ENCODE results near the gene PLXNA4.

Gene PLXNA4

DNA sequence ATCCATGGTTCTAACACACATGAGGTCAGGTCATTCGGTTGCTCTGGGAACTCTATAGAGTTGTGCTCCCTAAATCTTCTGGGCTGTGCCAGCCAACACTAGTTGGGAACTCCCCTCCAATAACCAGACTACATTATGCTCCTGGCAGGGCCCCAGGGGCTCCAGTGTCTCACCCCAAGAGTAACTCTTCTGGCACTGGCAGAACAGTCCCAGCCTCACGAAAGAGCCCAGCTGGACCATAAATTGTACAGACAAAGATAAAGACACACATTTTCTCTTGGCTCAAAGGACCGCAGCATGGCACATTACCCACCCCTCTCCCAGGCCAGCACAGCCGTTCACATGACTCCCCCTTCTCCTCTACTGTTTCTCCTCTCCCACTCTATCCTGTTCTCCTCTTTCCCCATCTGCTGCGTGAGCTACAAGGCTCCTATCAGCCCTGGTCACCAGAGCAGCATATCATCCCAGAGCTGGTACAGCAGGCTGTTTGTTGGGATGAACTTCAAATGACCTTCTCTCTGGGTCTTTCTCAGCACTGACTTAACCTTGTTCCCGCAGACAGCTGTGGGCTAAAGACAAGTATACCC, 230.6 kb downstream of the PLXNA4 start:
- no peak for DNase-seq

DNA sequence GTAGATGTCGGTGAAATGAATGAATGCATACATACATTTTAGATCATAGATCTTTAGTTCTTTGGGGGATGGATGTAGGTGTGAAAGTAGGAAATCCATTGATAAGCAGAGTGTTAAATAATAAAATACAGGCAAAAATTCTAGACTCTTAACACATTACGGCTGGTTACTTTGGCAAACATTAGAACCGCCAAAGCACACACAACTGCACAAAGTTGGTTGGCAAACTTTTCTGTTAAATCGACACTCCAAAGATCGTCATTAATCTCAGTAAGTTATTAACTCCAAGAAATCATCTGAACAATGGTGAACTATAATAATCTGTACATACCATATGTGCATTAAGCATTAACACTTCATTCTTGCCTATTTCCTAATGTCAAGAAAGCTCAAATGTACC, 231.2 kb downstream of the PLXNA4 start:
- no peak for DNase-seq

DNA sequence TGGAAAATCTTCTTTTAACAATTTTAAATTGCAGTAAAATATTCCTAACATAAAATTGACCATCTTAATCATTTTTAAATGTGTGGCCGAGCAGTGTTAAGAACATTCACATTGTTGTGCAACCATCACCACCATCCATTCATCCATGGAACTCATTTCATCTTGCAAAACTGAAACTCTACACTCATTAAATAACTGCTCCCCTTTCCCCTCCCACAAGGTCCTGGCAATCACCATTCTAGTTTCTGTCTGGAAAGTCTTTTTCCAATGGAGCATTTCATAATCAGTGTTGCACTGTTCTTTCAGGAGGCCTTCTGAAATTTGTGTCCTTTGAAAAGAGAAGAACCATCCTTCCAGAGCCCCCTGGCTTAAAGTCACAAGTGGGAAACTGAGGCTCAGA, 233.1 kb downstream of the PLXNA4 start:
- no peak for DNase-seq

DNA sequence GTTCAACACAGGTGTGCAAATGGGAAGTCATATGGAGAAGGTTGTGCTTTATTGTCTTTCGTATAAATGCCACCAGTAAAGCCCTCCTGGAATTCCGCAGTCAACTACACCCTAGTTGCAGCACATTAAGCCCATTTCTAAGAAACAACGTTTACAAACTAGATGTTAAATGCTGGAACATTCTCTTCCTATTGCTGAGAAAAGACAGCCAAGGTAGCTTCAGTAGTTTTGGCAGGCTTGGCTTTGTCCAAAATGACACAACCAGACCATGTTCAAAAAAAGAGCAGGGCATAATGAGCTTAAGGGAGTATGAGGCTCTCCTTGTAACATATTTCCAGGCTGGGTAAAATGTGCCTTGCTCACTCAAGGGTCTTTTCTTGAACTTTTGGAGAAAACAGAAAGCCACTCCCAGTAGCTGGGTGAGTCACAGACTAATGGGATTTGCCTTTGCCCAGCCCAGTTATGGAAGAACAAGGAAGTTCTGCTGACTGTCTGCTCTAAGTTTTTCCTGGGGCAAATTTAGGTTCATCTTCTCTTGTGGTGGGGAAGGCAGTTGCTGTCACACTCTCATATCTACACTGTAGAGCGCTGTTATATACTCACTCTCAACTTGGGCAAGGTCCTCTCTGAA, 238.7 kb downstream of the PLXNA4 start:
- DNase-seq: no peak

DNA sequence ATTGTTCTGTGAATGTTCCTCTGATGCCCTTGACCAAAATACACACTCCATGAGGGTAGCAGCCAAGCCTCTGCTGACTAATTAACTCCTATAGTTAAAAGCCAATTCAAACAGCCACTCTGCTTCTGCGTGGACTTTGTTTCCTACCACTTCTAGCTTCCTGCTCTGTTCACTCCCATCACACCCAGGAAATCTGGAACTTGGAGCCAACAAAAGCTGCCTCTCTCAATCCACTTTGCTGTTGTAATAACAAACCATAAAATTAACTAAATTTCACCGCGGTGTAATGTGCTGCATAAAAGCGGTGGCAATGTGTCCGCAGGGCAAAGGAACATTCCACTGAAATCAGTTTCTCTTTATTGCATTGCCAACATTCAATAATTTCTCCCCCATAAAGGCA, 239.5 kb downstream of the PLXNA4 start:
- no peak for DNase-seq

DNA sequence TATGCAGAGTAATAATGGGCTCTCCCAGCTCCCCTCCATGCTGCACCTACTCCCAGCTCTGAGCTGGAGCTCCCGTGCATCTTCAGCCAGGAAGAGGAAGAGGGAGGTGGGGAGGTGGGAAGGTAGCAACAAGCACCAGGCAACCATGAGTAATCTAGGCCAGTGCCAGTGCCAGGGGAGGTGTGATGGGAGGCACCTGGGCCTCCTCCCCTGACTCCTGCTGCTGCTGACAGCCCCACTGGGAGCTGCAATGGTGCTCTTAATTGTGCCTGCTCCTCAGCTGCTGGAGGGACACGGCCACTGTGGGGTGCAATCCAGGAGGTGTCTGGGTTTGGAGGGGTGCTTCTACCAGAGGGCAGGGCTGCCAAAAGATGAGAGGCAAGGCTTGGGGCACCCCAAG, 243.0 kb downstream of the PLXNA4 start:
- DNase-seq: no peak

DNA sequence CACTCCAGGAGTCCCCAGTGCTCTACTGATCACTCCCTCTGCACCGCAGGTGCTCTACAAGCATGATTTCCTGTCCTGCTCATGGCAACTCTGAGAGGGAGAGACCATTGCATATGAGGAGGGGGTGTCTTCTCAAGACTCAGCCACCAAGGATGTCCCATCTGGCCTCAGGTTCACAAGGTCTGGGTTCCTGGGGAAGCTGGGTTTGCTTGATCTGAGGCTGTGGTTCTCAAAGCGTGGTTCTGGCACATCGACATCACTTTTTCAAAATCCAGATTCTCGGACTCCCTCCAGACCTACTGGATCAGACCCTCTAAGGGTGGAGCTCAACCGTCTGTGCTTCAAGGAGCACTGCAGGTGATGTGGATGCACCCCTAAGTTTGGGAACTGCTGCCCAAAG, 247.5 kb downstream of the PLXNA4 start:
- no peak for DNase-seq

DNA sequence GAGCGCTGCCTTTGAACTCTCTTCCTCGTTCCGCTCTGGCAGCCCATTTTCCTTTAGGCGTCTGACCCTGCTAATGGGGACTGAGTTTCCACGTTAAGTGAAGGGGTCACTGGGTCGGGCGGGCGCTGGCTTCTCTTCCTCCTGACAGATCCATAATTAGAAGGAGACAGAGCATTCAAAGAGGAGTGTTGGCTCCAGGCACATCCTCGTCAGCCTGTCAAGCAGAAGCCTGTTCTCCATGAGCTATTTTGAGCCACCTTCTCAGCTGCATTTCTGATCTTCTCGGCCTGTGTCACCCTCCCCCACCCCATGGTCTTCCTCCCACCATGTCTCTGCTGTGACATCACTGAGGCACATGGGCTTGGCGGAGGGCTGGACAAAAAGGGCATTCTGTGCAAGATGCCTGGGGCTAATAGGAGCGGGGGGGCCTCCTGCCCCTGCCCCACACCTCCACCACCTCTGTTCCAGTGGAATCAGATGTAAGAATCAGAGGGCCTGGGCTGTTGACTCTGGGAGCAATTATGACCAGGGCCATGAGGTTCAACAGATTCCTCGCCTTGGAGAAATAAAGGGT, 248.1 kb downstream of the PLXNA4 start:
- DNase-seq: no peak

DNA sequence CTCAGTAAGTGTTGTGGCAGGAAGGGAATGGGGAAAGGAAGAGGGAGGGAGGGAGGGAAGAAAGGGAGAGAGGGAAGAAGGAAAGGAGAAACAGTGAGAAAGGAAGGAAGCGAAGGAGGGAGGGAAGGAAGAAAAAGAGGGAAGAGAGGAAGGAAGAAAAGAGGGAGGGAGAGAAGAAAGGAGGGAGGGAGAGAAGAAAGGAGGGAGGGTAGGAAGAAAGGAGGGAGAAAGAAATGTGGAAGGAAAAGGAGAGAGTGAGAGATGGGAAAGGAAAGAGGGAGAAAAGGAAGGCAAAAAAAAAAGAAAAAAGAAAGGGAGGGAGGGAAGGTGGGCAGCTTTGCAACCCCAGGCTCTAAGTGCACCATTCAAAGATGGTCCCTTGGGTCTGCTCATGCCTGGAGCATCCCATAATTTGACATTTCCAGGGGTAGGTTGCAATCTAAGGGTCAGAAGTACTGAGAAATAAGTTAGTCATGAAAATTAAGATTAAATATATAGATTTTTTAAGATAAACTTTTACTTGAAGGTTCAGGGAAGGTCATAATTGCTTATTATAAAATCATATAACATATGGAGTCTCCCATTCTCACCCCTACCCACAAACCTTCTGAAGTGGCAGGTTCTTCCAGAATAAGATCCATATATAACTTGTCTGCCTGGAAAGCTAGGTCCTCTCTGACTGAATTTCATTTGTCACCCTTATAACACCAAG, 249.2 kb downstream of the PLXNA4 start:
- DNase-seq: no peak

DNA sequence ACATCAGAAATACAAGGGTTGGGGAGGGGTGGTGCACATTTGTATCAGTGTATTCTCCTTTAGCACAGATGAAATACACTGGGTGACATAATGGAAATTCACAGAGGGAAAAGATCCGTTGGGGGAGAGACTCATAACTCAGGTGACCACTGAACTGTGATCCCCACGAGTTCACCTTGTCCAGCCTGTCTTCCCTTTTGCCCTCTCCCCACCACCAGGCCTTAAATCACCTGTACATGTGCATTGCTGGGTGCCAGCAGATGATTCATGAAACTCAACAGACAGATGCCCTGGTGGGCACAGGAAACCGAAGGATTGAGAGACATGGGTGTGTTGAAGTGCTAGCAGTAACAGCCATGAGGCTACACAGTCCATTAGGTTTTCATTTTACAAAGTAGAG, 253.3 kb downstream of the PLXNA4 start:
- no peak for DNase-seq

DNA sequence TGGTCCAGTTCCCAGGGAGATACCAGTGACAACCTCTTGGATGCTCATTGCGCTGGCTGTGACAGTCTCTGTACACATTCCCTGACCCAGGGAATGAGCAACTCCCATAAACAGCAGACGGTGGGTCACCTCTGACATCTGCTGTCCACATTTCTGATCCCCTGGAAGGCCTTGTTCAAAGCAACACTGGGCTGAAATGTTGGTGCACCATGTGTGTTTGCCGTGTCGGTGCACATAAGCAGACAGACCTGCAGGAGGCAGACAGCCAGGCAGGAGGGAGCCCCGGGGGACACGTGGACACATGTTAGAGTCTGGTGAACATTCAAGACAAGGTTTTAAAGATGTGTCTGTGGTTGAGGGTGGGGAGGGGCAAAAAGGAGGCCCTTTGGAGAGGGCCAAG, 254.9 kb downstream of the PLXNA4 start:
- no peak for DNase-seq

DNA sequence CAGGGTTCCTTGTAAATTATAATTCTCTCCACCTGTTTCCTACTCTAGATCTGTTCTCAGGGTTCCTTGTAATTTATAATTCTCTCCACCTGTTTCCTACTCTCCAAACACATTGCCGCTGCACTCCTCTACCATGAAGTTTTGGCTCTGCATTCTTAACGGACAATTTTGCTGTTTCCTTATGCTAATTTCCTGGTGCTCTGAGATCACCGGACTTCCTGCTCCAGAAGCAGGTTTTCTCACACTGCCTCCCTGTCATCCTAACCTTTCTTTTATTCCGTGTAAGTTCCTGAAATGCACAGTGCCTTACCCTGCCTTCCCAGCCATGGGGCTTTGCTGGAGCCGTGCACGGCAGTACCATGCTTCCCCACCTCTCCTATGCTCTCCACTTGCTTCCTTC, 256.8 kb downstream of the PLXNA4 start:
- DNase-seq: no peak

DNA sequence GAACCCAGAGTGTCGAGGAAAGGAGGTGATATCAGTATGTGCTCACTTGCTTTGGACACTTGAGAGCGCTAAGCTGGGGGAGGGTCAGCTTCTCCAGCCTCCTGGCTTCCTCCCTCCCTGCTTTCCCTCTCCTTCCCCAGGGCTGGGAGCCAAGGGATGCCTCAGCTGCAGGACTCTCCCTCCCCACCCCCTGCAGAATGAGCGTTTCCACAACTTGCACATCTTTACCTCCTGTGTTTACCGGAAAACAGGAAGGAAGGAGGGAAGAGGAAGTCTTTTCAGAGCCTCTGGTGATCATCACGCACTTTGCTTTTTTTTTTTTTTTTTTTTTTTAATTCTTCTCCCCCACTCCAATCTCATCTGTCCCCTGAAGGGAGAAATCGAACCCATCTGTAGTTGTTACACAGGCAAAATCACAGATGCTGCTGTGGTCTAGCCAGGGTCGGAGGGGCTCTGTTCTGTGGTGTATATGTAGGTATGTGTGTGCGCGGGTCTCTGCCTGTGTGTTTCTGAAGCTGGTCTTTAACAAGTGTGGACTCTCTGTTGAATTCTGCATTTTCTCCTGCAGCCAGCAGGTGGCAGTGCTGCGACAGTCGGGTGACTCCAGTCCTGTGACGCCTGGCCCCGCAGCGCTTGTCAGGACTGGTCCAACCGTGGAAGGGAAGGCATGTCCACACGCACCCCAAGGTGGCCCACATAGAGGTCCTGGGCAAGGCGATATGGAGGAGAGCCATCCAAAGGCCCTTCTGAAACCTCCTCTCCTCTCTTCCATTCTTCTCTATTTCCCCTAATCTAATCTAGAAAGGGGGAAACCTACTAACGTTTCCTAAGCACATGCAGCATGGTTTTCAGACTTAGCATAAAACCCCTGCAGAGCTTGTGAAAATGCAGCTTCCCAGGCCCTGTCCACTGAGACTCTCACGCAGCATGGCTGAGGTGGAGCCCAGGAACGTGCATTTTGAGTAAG, 257.6 kb downstream of the PLXNA4 start:
- DNase-seq: peak; percentile 55

DNA sequence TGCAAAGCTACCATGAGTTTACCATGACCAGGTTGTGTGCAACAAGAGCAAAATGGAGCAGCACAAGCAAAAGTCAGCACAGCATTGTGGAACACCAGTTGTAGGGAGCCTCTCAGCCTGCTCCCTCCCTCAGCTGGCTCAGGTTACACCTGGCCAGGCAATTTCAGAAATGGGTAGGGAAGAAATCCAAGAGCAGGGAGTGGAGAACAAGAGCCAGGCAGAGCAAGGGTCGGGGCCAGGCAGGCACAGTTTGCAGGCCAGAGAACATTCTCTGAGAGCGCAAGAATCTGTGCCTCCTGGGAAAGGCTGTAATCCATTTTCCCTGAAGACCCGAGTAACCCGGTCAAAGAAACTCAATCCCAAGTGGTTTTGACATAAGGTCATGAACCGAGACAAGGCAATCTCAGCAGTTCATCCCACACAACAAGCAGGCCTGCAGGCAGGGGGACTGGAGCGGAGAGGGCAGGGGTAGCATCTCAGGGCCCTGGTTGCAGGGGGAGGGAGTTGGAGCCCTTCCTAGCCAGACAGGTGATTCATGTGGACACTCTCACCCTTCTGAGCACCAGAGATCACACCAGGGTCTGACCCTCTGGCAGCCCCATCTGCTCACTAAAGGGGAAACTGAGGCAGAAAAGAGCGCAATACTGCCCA, 258.4 kb downstream of the PLXNA4 start:
- DNase-seq: no peak

DNA sequence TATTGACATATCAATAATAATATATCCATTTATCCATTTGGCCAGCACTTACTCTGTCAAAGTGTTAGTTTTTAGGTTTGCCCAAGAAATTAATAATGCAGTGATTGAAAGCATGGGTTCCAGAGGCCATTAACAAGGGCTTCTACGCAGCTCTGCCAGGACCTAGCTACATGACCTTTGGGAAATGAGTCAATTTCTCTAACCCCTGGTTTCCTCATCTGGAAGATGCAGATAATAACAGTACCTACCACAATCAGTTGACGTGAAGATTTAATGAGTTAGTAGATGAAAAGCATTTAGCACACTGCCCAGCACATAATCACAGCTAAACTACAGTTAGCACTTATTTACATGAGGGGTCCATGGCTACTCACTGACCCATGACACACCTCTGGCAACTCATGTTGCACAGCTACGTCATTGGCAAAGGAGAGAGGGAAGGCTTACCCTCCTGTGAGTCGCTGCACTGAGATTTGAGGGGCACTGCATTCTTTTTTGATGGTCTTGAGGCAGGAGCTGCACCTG, 263.7 kb downstream of the PLXNA4 start:
- no peak for DNase-seq

DNA sequence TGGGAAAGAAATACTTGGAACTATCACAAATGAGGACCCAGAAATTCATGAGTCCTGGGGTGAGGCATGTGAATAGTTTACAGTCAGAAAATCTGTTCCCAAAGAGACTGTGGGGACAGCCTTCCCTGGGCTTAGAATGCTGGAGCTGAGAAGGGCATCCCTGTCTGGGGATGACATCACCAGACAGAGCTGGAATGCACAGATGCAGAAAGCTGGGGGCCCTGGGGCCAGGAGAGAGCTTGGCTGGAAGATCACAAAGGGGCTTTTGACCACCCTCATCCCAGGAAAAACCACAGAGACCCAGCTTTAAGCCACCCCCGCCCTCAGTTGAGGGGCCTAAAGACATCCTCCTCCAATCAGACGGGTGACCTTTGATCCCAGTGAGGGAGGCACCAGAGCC, 264.5 kb downstream of the PLXNA4 start:
- no peak for DNase-seq

DNA sequence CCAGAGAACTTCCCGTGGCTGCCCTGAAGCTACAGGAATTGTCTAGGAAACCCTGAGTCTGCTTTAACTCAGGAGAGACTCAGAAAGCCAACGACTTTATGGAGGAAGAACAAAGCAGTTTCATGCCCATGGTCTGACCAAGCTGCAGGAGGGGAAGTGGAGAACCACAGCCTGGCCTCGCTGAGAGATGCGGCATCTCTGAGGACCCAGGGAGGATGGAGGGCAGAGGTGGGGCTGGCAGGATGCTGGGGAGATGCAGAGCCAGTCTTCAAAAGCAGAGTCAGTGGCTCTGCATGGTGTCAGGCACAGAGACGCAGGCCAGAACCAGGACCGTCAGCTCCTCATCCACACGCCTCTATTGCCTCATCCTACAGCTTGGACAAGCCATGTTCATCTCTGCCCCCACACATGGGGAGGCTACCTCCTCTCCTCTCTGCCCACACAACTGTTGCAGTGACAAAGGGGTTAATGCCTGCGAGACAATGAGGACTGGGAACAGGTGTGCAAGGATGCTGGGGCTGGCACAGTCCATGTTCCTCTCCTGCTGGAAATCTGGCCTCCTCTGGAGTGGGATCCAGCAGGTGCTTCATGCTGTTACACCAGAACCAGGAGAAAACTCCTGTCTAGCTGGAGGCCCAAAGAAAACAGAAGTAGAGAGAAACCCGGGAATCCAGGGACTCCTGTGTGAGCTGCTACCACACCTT, 267.0 kb downstream of the PLXNA4 start:
- DNase-seq: no peak

DNA sequence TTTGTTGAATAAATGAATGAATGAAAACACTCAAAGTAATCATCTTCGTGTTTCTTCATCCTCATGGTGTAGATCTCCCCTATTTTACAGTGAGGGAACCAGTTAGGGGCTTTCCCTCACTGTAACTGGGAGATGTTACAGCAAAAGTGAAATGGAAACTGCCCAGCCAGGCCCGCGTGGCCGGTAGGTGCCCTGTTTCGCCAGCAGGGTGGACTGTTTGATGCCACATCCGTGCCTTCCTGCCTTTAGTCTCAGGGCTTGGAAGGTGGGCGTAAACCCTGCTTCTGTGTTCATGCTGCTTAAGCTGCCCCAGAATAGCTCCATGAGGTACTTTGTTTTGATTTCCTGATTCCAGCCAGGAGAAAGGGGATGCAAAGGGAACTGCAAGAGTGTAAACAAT, 268.8 kb downstream of the PLXNA4 start:
- DNase-seq: no peak

DNA sequence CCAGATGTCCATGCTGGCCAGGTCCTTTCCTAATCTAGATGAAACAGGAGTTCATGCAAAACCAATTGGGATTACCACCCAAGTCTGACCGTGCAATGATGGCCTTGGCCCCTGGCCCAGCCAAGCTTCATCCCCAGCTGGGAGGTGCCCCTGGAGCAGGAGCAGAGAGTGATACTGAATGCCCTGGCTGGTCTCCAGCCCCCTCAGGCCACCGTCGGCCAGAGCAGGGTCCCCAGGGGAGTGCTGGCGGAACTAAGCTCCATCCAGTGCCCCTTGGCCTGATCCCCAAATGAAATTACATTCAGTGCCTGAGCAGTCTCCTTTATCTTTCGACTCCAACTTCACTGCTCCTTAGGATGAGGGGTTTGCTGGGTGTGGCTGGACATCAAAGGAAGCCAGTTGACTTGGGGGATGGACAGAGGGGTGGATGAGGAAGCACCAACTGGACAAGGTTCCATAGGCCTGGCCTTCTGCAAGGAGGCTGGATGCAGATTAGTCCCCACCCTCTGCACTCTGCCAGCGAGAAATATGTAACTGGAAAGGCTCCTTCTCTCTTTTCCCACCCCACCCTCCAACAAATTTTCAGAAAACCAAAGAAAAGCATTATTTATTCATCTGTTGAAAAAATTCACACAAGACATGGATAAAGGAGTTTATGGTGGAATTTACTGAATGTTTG, 275.5 kb downstream of the PLXNA4 start:
- DNase-seq: no peak

DNA sequence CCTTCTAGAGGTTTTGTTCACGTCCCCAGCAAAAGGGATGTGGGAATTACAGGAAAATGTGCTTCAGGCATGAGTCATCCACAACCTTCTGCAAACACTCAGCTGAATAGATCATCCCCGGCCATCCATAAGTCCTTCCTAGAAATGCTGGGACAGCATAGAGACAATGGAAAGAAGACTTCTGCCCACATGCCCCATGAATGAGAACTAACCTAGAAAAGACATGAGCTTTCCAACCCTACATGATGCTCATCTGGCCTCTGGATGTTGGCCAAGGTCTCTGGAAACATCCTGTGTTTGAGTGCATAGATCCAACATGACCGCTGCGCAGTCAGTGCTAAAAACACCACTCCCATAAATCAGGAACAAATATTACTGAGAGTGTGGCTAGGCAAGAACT, 277.5 kb downstream of the PLXNA4 start:
- DNase-seq: no peak

DNA sequence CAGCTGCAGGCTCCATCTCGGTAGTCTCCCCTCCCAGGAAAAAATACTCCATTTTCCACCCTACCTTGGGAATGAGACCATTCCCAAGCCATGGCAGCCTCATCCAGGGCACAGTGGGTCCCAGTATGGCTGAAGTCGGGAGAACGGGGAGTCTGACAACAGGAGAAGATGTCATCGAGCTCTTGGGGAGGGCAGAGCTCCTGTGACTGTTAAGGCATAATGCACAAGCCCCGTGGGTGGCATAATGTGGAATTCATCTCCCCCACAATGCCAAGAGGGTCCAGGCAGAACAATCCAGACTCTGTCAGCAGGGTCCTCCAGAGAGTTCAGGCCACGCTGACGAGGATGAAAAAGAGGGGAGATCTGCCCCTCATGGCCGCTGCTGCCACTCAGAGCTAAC, 279.4 kb downstream of the PLXNA4 start:
- no peak for DNase-seq
